Ovary (tissue), 3 donors: ENCODE results near the gene DYDC1.

Source experiments
- CTCF ChIP-seq, 3 donors: fragments of 450-650 bp in 2 of 3; fragments of 200-600 bp in 1 of 3; IDR thresholded peaks; one replicate each; pipeline versions ENCODE4 v1.5.1 to v1.8.0; 2016 to 2022; ENCODE audit warnings: antibody characterized with exemption in 3 of 3, mild to moderate bottlenecking in 1 of 3
- EP300 ChIP-seq: sonication (generic); formaldehyde crosslinking; IDR thresholded peaks from one replicate; pipeline ENCODE4 v1.6.1; 2017; ENCODE audit warnings: antibody characterized with exemption
- POLR2A ChIP-seq: fragments of 450-650 bp; IDR thresholded peaks from one replicate; pipeline ENCODE4 v1.6.1; 2017; ENCODE audit warnings: antibody characterized with exemption, mild to moderate bottlenecking, moderate library complexity
- donor health status: DM: no; HTN: no; CAD: no.

GRCh38 chr10:80324891-80325364 lies 31.6 kb downstream of the DYDC1 start:
- TF ChIP-seq CTCF (IDR thresholded peaks at IDR 0.05) (no peak), POLR2A (no peak), EP300 (no peak)
